Right lobe of liver (tissue), 4 donors: ENCODE data around the gene RAB1B.

ENCODE experiments used
- CTCF ChIP-seq, 4 donors: fragments of 200-600 bp in 3 of 4; fragments of 450-650 bp in 1 of 4; IDR thresholded peaks; one replicate each; pipeline versions ENCODE4 v1.5.1 to v1.8.0; 2016 to 2022; ENCODE audit warnings: antibody characterized with exemption in 4 of 4, mild to moderate bottlenecking in 2 of 4
- POLR2A ChIP-seq: fragments of 450-650 bp; IDR thresholded peaks from one replicate; pipeline ENCODE4 v1.6.1; 2017; ENCODE audit warnings: antibody characterized with exemption, mild to moderate bottlenecking
- donor health status: DM: no; HTN: no; CAD: no.
- donor health status: DM: no; HTN: no; CAD: no.
- donor health status: DM: no; HTN: yes; CAD: no.

- no peak for TF ChIP-seq CTCF (IDR thresholded peaks at IDR 0.05)
- TF ChIP-seq POLR2A, result no peak
Measured at GRCh38 chr11:66251809-66252208, 16.6 kb upstream of the RAB1B start.
